Astrocyte of the cerebellum (primary cell): ENCODE results near the gene EPHA4.

Source experiments
- DNase-seq: peaks from one replicate; pipeline ENCODE4 v3.0.0-alpha.2; 2011; ENCODE audit warnings: low read depth
- H3K4me3 ChIP-seq: 2 replicates; pipeline ENCODE4 v1.5.1; 2011; ENCODE audit warnings: mild to moderate bottlenecking, low read depth, low read length, moderate library complexity
- in situ Hi-C: cut with HindIII; loops from 2 replicates; pipeline ENCODE4 v1.10.0; 2017; ENCODE audit warnings: low sequenced_read_pairs
- TF ChIP-seq, protein P1 (sequence below): IDR thresholded peaks from 2 replicates; pipeline ENCODE4 v1.5.1; 2012; ENCODE audit warnings: low read length, low read depth, moderate library complexity, mild to moderate bottlenecking; ENCODE audit errors: missing control alignments

Gene EPHA4

DNA sequence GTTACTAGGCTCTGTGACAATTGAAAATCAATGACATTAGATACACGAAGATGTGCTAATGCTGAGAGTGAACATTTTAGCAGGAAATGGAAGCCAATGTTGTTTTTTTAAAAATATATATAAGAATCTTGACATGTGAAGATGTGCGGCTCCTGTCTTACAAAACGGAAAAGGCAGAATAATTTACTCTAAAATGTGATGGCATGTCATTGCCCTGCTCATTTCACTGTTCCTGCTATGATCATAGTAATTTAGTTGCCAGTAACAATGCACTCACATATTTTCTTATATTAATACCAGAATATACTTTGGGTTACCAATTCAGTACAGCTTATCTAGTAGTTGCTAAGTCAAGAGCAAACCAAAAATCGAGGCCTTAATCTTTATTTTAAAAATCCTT lies 10.3 kb downstream of the EPHA4 start:
- no peak for DNase-seq
- H3K4me3 ChIP-seq = no peak overlapping the region
- TF ChIP-seq, protein P1, sequence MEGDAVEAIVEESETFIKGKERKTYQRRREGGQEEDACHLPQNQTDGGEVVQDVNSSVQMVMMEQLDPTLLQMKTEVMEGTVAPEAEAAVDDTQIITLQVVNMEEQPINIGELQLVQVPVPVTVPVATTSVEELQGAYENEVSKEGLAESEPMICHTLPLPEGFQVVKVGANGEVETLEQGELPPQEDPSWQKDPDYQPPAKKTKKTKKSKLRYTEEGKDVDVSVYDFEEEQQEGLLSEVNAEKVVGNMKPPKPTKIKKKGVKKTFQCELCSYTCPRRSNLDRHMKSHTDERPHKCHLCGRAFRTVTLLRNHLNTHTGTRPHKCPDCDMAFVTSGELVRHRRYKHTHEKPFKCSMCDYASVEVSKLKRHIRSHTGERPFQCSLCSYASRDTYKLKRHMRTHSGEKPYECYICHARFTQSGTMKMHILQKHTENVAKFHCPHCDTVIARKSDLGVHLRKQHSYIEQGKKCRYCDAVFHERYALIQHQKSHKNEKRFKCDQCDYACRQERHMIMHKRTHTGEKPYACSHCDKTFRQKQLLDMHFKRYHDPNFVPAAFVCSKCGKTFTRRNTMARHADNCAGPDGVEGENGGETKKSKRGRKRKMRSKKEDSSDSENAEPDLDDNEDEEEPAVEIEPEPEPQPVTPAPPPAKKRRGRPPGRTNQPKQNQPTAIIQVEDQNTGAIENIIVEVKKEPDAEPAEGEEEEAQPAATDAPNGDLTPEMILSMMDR = no peak
- in situ Hi-C loops = no loop called here

DNA sequence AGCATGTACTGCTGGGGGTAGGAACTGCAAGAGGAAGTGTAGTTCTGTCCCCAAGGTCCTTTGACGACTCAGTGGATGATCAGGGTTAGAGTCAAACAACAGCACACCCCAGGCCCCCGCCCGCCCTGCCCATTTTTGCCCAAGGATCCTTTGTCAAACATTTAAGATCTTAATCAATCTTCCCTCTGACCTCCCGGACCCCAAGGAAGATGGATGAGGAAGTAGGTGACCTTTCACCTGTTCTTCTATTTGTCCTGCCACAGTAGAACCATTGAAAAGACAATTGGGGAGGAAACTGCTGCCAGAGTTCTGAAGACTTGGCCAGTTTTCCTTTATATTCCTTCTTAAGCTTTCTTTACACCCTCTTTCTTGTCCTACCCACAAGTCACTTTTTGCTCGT lies 12.1 kb downstream of the EPHA4 start:
- TF ChIP-seq, protein P1 = no peak
- DNase-seq = no peak
- in situ Hi-C loops = no loop called here
- no peak overlapping the region for H3K4me3 ChIP-seq

GRCh38 chr2:221558107-221558506 lies 14.0 kb downstream of the EPHA4 start:
- no peak overlapping the region for H3K4me3 ChIP-seq
- in situ Hi-C loops = no loop called here
- TF ChIP-seq, protein P1 = no peak
- no peak for DNase-seq

- no peak overlapping the region for H3K4me3 ChIP-seq
- in situ Hi-C loops = no loop called here
- no peak for DNase-seq
- TF ChIP-seq, protein P1 = no peak
These were observed 16.6 kb downstream of the EPHA4 start for GRCh38 chr2:221555494-221555846.

DNA sequence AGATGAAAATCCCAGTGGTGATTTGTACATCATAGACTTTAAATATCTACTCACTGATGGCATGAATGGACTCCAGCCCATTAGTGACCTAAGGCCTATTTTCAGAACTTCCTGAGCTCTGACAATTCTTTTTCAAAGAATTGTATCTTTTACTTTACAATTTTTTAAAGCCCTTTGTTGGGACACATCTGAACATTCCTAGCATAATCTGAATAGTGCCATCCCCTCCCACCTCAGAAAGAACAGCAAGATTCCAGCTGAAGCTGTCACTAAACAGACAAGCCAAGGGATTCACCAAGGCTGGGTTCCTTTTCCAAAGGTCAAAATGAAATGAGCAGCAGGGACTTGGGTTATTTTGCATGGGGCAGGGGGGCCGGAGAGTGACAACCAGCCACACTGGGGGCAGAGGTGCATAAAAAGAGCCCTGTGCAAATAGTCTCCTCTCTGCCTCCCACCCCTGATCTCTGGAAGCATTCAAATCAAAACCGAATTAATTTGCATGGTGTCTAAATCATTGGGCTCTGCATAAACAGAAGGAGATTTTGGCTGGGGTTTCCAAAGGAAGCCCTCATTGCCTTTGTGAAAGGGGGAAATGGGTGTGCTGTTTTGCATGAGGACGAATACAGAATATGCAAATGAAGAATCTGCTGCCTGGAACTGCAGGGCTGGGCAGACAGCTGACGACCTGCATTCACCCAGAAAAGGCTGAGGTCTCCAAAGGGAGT lies 17.2 kb downstream of the EPHA4 start:
- in situ Hi-C loops = no loop called here
- H3K4me3 ChIP-seq = no peak overlapping the region
- no peak for DNase-seq
- TF ChIP-seq, protein P1 = no peak

- DNase-seq = no peak
- in situ Hi-C loops = no loop called here
- H3K4me3 ChIP-seq = no peak overlapping the region
- TF ChIP-seq, protein P1 = no peak
These were observed 18.8 kb downstream of the EPHA4 start for GRCh38 chr2:221553333-221553732.
